ENCODE data around the gene FAM168A. TPM values are rescaled to one million over a fixed set of nuclear protein-coding genes. Genes with fewer than 3 reads are reported as not detected.
"Not testable (repeated sequence)": the region's sequence is repeated elsewhere in the genome, so short reads cannot be mapped to it uniquely, and the experiment has no call there.

Gene FAM168A
- total RNA-seq, 2 donors from 2014 or later, result 15.2 to 17.2 TPM

GRCh38 chr11:73582653-73583052, 15.3 kb downstream of the FAM168A start:
- no peak for ATAC-seq
- no peak for DNase-seq (ENCODE audit: low spot score)
- no peaks in the 10 kb centered on the region for H3K27me3 Mint-ChIP-seq
- H3K9me3 Mint-ChIP-seq, result no peaks in the 10 kb centered on the region
- peaks cover 22 to 24% of the 10 kb centered on the region in 2 donors for H3K4me1 Mint-ChIP-seq (ENCODE audit: low read depth in 2 of 2)
- no peak overlapping the region for H3K4me3 Mint-ChIP-seq
- H3K27ac Mint-ChIP-seq, result no peak overlapping the region
- no peaks in the 10 kb centered on the region for H3K36me3 Mint-ChIP-seq

DNA sequence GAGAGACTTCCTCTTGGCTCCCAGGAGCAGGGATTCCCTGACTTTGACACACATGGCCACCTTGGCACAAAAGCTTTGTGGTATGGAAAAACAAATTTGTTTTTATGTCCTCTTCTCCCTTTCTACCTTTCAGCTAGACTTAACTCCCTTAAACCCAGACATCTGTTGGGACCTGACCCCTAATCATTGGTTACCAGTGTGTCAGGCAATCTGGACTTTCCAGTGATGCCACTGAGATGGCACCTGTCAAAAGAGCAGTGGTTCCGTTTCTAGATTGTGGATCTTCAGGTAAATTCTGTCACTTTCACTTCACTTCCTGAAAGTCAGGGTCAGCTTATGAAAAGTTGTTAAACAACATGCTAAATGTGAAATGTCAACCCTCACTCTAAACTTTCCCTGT, 17.2 kb downstream of the FAM168A start:
- DNase-seq (ENCODE audit: low spot score); ATAC-seq; H3K36me3 Mint-ChIP-seq; H3K9me3 Mint-ChIP-seq; H3K27ac Mint-ChIP-seq; H3K4me3 Mint-ChIP-seq; H3K27me3 Mint-ChIP-seq: not testable (repeated sequence)
- peaks cover 21 to 28% of the 10 kb centered on the region in 2 donors for H3K4me1 Mint-ChIP-seq (ENCODE audit: low read depth in 2 of 2)

DNA sequence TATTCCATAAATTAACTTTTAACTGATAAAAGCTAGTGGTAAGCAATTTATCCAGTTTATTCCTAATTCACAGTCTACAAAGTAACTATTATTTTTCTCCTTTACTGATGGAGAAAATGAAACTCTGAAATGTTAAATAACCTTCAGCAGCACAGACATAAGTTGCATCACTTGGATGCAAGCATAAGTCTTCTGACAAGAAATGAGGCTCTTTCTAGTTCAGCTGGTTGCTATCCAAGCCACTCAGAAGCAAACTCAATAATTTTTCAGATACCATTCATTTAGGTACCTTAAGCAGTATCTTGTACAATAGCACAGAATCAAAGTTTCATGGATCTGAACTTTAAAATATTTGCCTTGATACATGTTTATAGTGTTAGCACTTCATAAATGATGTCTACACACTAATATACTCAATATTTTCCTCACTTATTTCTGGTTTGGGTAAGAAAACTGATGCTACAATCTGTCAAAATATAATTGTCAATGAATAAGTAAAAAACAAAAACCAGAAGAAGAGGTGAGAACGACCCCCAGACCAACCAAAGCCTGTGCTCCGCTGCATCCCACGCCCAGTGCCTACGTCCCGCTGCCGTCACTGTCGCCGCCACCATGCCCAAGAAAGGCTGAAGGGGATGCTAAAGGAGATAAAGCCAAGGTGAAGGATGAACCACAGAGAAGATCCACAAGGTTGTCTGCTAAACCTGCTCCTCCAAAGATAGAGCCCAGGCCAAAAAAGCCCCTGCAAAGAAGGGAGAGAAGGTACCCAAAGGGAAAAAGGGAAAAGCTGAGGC, 18.1 kb downstream of the FAM168A start:
- ATAC-seq (no peak), DNase-seq (ENCODE audit: low spot score) (no peak)
- Mint-ChIP-seq H3K4me1 (ENCODE audit: low read depth in 2 of 2) (peaks cover 21 to 28% of the 10 kb centered on the region in 2 donors), H3K27me3 (no peaks in the 10 kb centered on the region), H3K4me3 (no peak overlapping the region), H3K36me3 (no peaks in the 10 kb centered on the region), H3K27ac (peak overlapping the region in 1 of 2 donors; percentile 63), H3K9me3 (no peaks in the 10 kb centered on the region)

DNA sequence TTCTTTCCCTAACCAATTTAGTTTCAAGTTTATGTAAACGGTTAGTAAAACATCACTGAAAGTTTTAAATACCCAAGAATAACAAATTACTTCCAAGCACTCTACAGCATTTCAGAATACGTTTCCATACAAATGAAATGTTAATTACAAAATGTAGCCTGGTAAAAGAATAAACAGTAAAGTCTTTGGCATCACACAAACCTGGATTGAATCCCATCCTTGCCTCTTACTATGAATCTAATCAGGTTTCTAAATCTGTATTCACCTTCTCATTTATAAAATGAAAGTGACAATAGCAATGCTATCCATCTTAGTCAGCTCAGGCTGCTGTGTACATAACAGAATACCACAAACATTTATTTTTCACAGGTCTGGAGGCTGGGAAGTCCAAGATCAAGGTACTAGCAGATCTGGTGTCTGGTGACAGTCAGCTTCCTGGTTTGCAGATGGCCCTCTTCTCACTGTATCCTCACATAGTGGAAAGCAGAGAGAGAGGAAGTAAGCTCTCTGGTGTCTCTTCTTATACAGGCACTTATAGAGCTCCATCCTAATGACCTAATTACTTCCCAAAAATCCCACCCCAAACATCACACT, 19.2 kb downstream of the FAM168A start:
- H3K36me3 Mint-ChIP-seq, result no peaks in the 10 kb centered on the region
- H3K9me3 Mint-ChIP-seq, result no peaks in the 10 kb centered on the region
- H3K27ac Mint-ChIP-seq, result peak overlapping the region; percentile 24 to 53
- no peaks in the 10 kb centered on the region for H3K27me3 Mint-ChIP-seq
- ATAC-seq, result peak; percentile 86 to 95
- no peak for DNase-seq (ENCODE audit: low spot score)
- peaks cover 21 to 27% of the 10 kb centered on the region in 2 donors for H3K4me1 Mint-ChIP-seq (ENCODE audit: low read depth in 2 of 2)
- peak overlapping the region; percentile 26 for H3K4me3 Mint-ChIP-seq

GRCh38 chr11:73577496-73577917, 20.4 kb downstream of the FAM168A start:
- peaks cover 18 to 23% of the 10 kb centered on the region in 2 donors for H3K4me1 Mint-ChIP-seq (ENCODE audit: low read depth in 2 of 2)
- no peak overlapping the region for H3K27ac Mint-ChIP-seq
- DNase-seq (ENCODE audit: low spot score), result no peak
- H3K4me3 Mint-ChIP-seq, result no peak overlapping the region
- no peaks in the 10 kb centered on the region for H3K27me3 Mint-ChIP-seq
- no peaks in the 10 kb centered on the region for H3K9me3 Mint-ChIP-seq
- ATAC-seq, result no peak
- H3K36me3 Mint-ChIP-seq, result no peaks in the 10 kb centered on the region

GRCh38 chr11:73576185-73576614, 21.7 kb downstream of the FAM168A start:
- peaks cover 18 to 23% of the 10 kb centered on the region in 2 donors for H3K4me1 Mint-ChIP-seq (ENCODE audit: low read depth in 2 of 2)
- H3K27ac Mint-ChIP-seq, result no peak overlapping the region
- no peaks in the 10 kb centered on the region for H3K27me3 Mint-ChIP-seq
- ATAC-seq (no peak), DNase-seq (ENCODE audit: low spot score) (no peak)
- H3K4me3 Mint-ChIP-seq, result no peak overlapping the region
- H3K9me3 Mint-ChIP-seq, result no peaks in the 10 kb centered on the region
- no peaks in the 10 kb centered on the region for H3K36me3 Mint-ChIP-seq

DNA sequence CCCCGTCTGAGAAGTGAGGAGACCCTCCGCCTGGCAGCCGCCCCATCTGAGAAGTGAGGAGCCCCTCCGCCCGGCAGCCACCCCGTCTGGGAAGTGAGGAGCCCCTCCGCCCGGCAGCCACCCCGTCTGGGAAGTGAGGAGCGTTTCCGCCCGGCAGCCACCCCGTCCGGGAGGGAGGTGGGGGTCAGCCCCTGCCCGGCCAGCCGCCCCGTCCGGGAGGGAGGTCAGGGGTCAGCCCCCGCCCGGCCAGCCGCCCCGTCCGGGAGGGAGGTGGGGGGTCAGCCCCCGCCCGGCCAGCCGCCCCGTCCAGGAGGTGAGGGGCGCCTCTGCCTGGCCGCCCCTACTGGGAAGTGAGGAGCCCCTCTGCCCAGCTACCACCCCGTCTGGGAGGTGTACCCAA, 25.9 kb downstream of the FAM168A start:
- H3K4me1 Mint-ChIP-seq (ENCODE audit: low read depth in 2 of 2); DNase-seq (ENCODE audit: low spot score); H3K27me3 Mint-ChIP-seq; H3K4me3 Mint-ChIP-seq; H3K27ac Mint-ChIP-seq; H3K36me3 Mint-ChIP-seq; H3K9me3 Mint-ChIP-seq; ATAC-seq: not testable (repeated sequence)

DNA sequence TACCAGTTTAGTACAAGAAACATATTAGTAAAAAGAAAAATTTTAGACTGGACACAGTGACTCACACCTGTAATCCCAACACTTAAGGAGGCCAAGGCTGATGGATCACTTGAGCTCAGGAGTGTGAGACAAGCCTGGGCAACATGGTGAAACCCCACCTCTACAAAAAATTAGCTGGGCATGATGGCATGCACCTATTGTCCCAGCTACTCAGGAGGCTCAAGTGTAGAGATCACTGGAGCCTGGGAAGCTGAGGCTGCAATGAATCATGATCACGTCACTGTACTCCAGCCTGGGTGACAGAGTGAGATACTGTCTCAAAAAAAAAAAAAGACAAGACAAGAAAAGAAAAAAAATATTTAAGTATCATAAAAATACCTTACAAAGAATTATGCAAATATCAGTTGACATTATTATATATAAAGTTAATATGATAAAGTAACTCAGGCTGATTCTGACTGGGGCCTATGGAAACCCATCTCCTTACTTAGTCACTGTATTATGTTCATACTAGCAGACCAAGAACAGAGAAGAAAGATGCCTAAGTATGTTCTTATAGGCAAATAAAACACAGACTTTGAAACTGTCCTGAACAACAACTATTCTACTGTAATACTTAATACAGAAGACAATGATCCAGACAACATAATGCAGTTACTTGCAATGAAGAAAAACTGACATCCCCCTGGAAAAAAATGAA, 27.3 kb downstream of the FAM168A start:
- no peaks in the 10 kb centered on the region for H3K9me3 Mint-ChIP-seq
- DNase-seq (ENCODE audit: low spot score), result no peak
- H3K27ac Mint-ChIP-seq, result no peak overlapping the region
- no peaks in the 10 kb centered on the region for H3K4me1 Mint-ChIP-seq (ENCODE audit: low read depth in 2 of 2)
- H3K4me3 Mint-ChIP-seq, result no peak overlapping the region
- ATAC-seq, result no peak
- no peaks in the 10 kb centered on the region for H3K27me3 Mint-ChIP-seq
- H3K36me3 Mint-ChIP-seq, result no peaks in the 10 kb centered on the region

- H3K4me3 Mint-ChIP-seq, result no peak overlapping the region
- H3K9me3 Mint-ChIP-seq, result no peaks in the 10 kb centered on the region
- no peak for DNase-seq (ENCODE audit: low spot score)
- H3K4me1 Mint-ChIP-seq (ENCODE audit: low read depth in 2 of 2), result peaks cover 0 to 7% of the 10 kb centered on the region in 2 donors
- no peak for ATAC-seq
- H3K27ac Mint-ChIP-seq, result no peak overlapping the region
- H3K36me3 Mint-ChIP-seq, result no peaks in the 10 kb centered on the region
- H3K27me3 Mint-ChIP-seq, result no peaks in the 10 kb centered on the region
These were observed 30.7 kb downstream of the FAM168A start for GRCh38 chr11:73566977-73567755.

DNA sequence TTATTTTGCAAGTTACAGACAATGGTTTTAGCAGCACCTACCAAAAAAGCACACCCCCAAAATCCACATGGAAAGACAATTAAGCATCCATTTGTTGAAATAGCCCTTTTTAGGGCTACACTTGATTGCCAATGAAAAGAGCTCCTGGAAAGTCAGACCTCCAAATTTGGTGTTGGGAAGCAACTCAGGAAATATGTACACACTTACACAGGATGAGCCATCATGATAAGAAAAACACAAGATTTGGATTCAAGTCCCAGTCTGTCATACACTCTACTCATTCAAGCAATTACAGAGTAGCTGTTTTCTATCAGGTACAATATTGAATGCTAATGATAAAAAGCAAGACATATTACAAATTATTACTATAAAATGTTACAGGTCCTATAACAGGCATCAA, 31.5 kb downstream of the FAM168A start:
- ATAC-seq, result no peak

DNA sequence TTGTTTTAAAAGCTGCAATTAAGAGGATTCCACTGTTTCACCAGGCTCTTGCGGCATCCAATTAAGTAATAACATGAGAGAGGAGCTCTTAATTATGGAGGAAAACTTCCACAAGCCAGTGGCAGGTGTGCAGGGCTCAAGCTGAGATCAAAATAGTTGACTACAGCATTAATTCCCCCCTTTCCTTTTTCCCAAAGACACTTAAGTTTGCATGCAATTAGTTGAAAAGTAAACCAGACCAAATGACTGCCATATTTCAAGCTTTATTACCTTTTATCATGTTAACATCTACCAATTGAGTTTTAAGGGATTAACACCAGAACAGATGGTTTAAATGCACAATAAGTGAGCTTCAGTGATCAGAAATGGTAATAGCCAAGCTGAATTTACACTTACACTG, 32.1 kb downstream of the FAM168A start:
- peaks cover 0 to 7% of the 10 kb centered on the region in 2 donors for H3K4me1 Mint-ChIP-seq (ENCODE audit: low read depth in 2 of 2)
- no peak overlapping the region for H3K27ac Mint-ChIP-seq
- DNase-seq (ENCODE audit: low spot score) (no peak), ATAC-seq (no peak)
- H3K4me3 Mint-ChIP-seq, result no peak overlapping the region
- no peaks in the 10 kb centered on the region for H3K27me3 Mint-ChIP-seq
- no peaks in the 10 kb centered on the region for H3K9me3 Mint-ChIP-seq
- H3K36me3 Mint-ChIP-seq, result no peaks in the 10 kb centered on the region

More for the DNA sequence above, 31.5 kb downstream of the FAM168A start:
- Mint-ChIP-seq H3K36me3 (no peaks in the 10 kb centered on the region), H3K4me3 (no peak overlapping the region), H3K4me1 (ENCODE audit: low read depth in 2 of 2) (peaks cover 0 to 7% of the 10 kb centered on the region in 2 donors), H3K27me3 (no peaks in the 10 kb centered on the region), H3K9me3 (no peaks in the 10 kb centered on the region), H3K27ac (no peak overlapping the region)
- DNase-seq (ENCODE audit: low spot score), result no peak

- H3K4me1 Mint-ChIP-seq (ENCODE audit: low read depth in 2 of 2), result peaks cover 0 to 7% of the 10 kb centered on the region in 2 donors
These were observed 33.0 kb downstream of the FAM168A start for GRCh38 chr11:73564903-73565302.

DNA sequence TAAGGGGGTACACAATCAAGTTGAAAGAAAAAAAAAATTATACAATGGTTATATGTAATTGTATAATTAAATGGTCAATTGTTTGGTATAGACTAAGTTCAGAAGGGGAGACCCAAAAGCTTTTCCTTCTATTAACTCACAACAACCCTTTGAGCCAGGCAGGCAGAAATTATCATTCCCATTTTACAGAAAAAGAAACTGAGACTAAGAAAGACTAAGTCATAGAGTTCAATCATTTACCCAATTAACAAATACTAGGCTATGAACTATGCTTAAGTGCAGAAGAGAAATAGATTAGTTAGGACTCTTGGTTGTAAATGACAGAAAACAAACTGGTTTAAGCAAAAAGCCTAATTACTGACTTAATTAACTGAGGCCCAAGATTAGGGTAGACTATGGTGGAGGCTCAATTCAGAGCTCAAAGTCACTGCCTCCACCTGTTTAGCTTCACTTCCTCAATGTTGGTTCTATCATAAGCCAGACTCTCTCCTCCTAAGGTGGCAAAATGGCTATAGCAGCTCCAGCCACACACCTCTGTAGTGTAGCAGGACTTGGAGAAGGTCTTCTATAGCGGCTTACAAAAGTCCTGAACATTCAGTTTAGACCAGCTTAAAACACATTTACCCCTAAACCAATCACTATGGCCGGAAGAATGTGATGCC, 34.2 kb downstream of the FAM168A start:
- Mint-ChIP-seq H3K4me3 (no peak overlapping the region), H3K27me3 (no peaks in the 10 kb centered on the region), H3K4me1 (ENCODE audit: low read depth in 2 of 2) (peaks cover 0 to 7% of the 10 kb centered on the region in 2 donors), H3K9me3 (no peaks in the 10 kb centered on the region), H3K27ac (no peak overlapping the region), H3K36me3 (no peaks in the 10 kb centered on the region)
- no peak for ATAC-seq
- no peak for DNase-seq (ENCODE audit: low spot score)

More at GRCh38 chr11:73564903-73565302, 33.0 kb downstream of the FAM168A start:
- no peak for ATAC-seq
- H3K27ac Mint-ChIP-seq, result no peak overlapping the region
- H3K36me3 Mint-ChIP-seq, result no peaks in the 10 kb centered on the region
- H3K27me3 Mint-ChIP-seq, result no peaks in the 10 kb centered on the region
- no peak overlapping the region for H3K4me3 Mint-ChIP-seq
- H3K9me3 Mint-ChIP-seq, result no peaks in the 10 kb centered on the region
- no peak for DNase-seq (ENCODE audit: low spot score)

Data from natural killer cell treated with Interleukin-12 subunit alpha and Interleukin-12 subunit beta and Interleukin-15 and Interleukin-18, amount 100 ng/mL, for 72 hours (primary cell).